ENCODE results near the gene TBC1D9.

Gene TBC1D9

GRCh38 chr4:140777894-140778293, 21.7 kb upstream of the TBC1D9 start:
- no peak for TF ChIP-seq CTCF (IDR thresholded peaks at IDR 0.05; ENCODE audit: low read depth, low read length, missing control alignments)
- no peak overlapping the region for H3K4me3 ChIP-seq (ENCODE audit: low read depth, low read length)
- DNase-seq, result no peak
- in situ Hi-C loops (cut with HindIII; ENCODE audit: low pct_ligation_motif_present, low sequenced_read_pairs), result no loop called here
- no peak overlapping the region for H3K27ac ChIP-seq
- H3K36me3 ChIP-seq (replicated peaks), result no peaks in the 10 kb centered on the region
- no peaks in the 10 kb centered on the region for H3K27me3 ChIP-seq (replicated peaks)

DNA sequence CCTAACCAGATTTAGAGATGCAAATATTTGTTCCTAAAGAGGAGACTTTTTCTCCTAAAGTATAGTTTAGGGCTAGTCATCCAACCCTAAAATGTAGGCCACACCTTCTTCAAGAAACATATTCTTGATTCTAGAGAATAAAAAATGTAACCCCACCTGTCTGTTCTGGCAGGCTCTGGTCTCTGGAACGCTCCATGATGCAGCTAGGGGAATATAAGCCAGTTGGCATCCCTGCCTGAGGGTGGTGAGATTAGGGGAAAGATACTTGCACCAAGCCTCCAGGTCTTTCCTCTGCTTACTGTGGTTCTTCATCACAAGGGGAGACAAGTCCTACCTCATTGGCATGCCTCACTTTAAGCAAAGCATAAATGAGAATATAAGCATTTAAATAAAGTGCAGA, 21.2 kb upstream of the TBC1D9 start:
- Histone ChIP-seq H3K36me3 (replicated peaks) (no peaks in the 10 kb centered on the region), H3K4me3 (ENCODE audit: low read depth, low read length) (no peak overlapping the region), H3K27me3 (replicated peaks) (no peaks in the 10 kb centered on the region), H3K27ac (no peak overlapping the region)
- no peak for TF ChIP-seq CTCF (IDR thresholded peaks at IDR 0.05; ENCODE audit: low read depth, low read length, missing control alignments)
- no peak for DNase-seq
- in situ Hi-C loops (cut with HindIII; ENCODE audit: low pct_ligation_motif_present, low sequenced_read_pairs), result no loop called here

DNA sequence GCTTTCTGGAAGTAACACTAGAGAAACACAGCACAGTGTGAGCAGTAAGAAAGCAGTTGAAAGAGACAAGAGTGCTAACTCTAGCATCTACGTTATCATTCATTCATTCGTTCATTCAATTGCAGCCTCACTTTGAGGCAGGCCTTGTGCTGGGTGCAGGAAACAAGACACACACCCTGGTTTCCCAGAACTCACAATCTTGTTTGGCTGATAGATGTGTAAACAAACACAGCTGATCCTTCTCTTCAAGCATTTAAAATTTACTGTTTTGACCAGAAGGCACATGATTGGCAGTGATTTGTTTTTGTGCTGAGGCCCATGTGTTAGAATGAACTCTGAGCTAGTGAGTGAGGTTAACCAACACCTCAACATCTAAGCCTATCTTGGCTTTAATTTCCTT, 20.4 kb upstream of the TBC1D9 start:
- in situ Hi-C loops (cut with HindIII; ENCODE audit: low pct_ligation_motif_present, low sequenced_read_pairs), result no loop called here
- Histone ChIP-seq H3K4me3 (ENCODE audit: low read depth, low read length) (no peak overlapping the region), H3K27ac (no peak overlapping the region), H3K27me3 (replicated peaks) (no peaks in the 10 kb centered on the region), H3K36me3 (replicated peaks) (no peaks in the 10 kb centered on the region)
- DNase-seq, result no peak
- TF ChIP-seq CTCF (IDR thresholded peaks at IDR 0.05; ENCODE audit: low read depth, low read length, missing control alignments), result no peak

- H3K36me3 ChIP-seq (replicated peaks), result no peaks in the 10 kb centered on the region
- no peak for DNase-seq
- no peak for TF ChIP-seq CTCF (IDR thresholded peaks at IDR 0.05; ENCODE audit: low read depth, low read length, missing control alignments)
- H3K27ac ChIP-seq, result no peak overlapping the region
- H3K27me3 ChIP-seq (replicated peaks), result no peaks in the 10 kb centered on the region
- in situ Hi-C loops (cut with HindIII; ENCODE audit: low pct_ligation_motif_present, low sequenced_read_pairs), result no loop called here
- H3K4me3 ChIP-seq (ENCODE audit: low read depth, low read length), result no peak overlapping the region
Measured at GRCh38 chr4:140774956-140775355, 18.8 kb upstream of the TBC1D9 start.

GRCh38 chr4:140774510-140774909, 18.3 kb upstream of the TBC1D9 start:
- in situ Hi-C loops (cut with HindIII; ENCODE audit: low pct_ligation_motif_present, low sequenced_read_pairs), result no loop called here
- no peaks in the 10 kb centered on the region for H3K36me3 ChIP-seq (replicated peaks)
- DNase-seq, result no peak
- H3K27me3 ChIP-seq (replicated peaks), result no peaks in the 10 kb centered on the region
- H3K27ac ChIP-seq, result no peak overlapping the region
- TF ChIP-seq CTCF (IDR thresholded peaks at IDR 0.05; ENCODE audit: low read depth, low read length, missing control alignments), result no peak
- H3K4me3 ChIP-seq (ENCODE audit: low read depth, low read length), result no peak overlapping the region

GRCh38 chr4:140769209-140769608, 13.0 kb upstream of the TBC1D9 start:
- Histone ChIP-seq H3K27me3 (replicated peaks) (no peaks in the 10 kb centered on the region), H3K4me3 (ENCODE audit: low read depth, low read length) (no peak overlapping the region), H3K36me3 (replicated peaks) (no peaks in the 10 kb centered on the region), H3K27ac (no peak overlapping the region)
- no peak for TF ChIP-seq CTCF (IDR thresholded peaks at IDR 0.05; ENCODE audit: low read depth, low read length, missing control alignments)
- DNase-seq, result no peak
- in situ Hi-C loops (cut with HindIII; ENCODE audit: low pct_ligation_motif_present, low sequenced_read_pairs), result no loop called here
